ENCODE measurements around the gene FOXC1. TPM values are rescaled to one million over a fixed set of nuclear protein-coding genes. Genes with fewer than 3 reads are reported as not detected.

FOXC1 gene
- total and polyA plus RNA-seq, 2 donors from 2014 or later = 18.0 to 58.5 TPM

DNA sequence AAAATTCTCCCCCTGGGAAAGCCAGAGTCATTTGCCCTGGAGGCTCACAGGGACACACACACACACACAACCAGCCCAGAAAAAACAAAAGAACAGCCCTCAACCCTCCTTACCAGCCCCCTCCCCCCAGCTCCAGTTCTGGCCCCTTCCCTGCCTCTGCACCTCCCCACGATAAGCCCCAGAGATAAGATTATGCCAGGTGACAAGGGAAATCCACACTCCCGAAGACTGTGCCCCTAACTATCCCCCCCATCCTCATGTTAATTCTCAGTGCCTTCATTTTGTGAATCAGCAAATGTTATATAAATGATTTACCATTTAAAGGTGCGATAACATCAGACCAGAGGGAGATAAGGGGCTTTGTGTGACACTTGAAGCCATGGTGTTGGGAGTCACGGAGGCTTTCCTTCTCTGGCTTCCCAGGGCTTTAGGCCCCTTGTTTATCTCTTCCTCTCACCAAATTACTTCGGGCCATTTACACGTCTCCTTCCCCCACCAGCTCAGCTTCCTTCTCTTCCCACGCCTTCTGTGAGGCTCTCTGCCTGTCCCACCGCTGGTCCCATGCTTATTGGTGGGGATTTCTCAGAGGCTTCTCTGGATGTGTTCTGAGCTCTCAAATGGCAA, 12.5 kb upstream of the FOXC1 start:
- DNase-seq = no peak
- H3K4me3 ChIP-seq (ENCODE audit: low read length in 3 of 3) = no peak overlapping the region
- no peaks in the 10 kb centered on the region for H3K9me3 ChIP-seq (ENCODE audit: control insufficient read depth in 2 of 3, insufficient read depth in 1 of 3, low read length in 3 of 3)
- no peak overlapping the region for H3K9ac ChIP-seq (ENCODE audit: low read length in 3 of 3)
- TF ChIP-seq, protein P1, sequence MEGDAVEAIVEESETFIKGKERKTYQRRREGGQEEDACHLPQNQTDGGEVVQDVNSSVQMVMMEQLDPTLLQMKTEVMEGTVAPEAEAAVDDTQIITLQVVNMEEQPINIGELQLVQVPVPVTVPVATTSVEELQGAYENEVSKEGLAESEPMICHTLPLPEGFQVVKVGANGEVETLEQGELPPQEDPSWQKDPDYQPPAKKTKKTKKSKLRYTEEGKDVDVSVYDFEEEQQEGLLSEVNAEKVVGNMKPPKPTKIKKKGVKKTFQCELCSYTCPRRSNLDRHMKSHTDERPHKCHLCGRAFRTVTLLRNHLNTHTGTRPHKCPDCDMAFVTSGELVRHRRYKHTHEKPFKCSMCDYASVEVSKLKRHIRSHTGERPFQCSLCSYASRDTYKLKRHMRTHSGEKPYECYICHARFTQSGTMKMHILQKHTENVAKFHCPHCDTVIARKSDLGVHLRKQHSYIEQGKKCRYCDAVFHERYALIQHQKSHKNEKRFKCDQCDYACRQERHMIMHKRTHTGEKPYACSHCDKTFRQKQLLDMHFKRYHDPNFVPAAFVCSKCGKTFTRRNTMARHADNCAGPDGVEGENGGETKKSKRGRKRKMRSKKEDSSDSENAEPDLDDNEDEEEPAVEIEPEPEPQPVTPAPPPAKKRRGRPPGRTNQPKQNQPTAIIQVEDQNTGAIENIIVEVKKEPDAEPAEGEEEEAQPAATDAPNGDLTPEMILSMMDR (IDR thresholded peaks at IDR 0.05; ENCODE audit: borderline replicate concordance, extremely low read depth, insufficient read depth) = no peak
- H3K4me1 ChIP-seq (ENCODE audit: control insufficient read depth in 2 of 3, insufficient read depth in 2 of 3, low read depth in 1 of 3, low read length in 3 of 3) = peaks cover 0 to 2% (median 0%) of the 10 kb centered on the region in 3 donors
- intact Hi-C loops (cut with DNase I) = loop anchor here (10.0 kb wide), 3 partner anchors 598 to 1148 kb away; no protein-coding TSS in a partner anchor
- no peaks in the 10 kb centered on the region for H3K36me3 ChIP-seq (ENCODE audit: control insufficient read depth in 2 of 3, insufficient read depth in 3 of 3, low read length in 3 of 3)
- H3K27ac ChIP-seq (ENCODE audit: low read depth in 2 of 2, low read length in 2 of 2) = no peak overlapping the region
- peaks cover 12% of the 10 kb centered on the region for H3K27me3 ChIP-seq (ENCODE audit: control insufficient read depth, insufficient read depth, low read length)
- FAIRE-seq = no peak

DNA sequence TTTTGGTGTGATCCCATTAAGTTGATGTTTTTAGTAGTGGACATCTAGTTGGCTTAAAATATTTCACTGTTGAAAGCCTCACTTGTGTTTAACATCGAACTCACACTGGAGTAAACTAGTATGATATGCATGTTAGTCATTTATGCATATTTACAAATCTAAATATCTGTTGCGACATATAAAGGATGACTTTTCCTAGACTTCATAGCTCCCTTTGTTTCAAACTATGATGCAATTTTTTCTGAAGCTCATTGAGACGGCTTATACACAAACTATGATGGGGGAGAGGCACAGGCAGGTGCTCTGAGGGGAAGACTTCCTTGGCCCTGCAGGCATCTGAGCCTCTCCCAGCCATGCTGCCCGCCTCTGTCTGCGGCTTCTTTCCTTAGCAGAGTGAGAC, 11.8 kb upstream of the FOXC1 start:
- Histone ChIP-seq H3K4me1 (ENCODE audit: control insufficient read depth in 2 of 3, insufficient read depth in 2 of 3, low read depth in 1 of 3, low read length in 3 of 3) (peaks cover 0 to 2% (median 0%) of the 10 kb centered on the region in 3 donors), H3K27me3 (ENCODE audit: control insufficient read depth, insufficient read depth, low read length) (peaks cover 13% of the 10 kb centered on the region), H3K9ac (ENCODE audit: low read length in 3 of 3) (no peak overlapping the region), H3K27ac (ENCODE audit: low read depth in 2 of 2, low read length in 2 of 2) (no peak overlapping the region), H3K36me3 (ENCODE audit: control insufficient read depth in 2 of 3, insufficient read depth in 3 of 3, low read length in 3 of 3) (no peaks in the 10 kb centered on the region), H3K9me3 (ENCODE audit: control insufficient read depth in 2 of 3, insufficient read depth in 1 of 3, low read length in 3 of 3) (no peaks in the 10 kb centered on the region), H3K4me3 (ENCODE audit: low read length in 3 of 3) (no peak overlapping the region)
- no peak for FAIRE-seq
- DNase-seq = no peak
- intact Hi-C loops (cut with DNase I) = loop anchor here (10.0 kb wide), 3 partner anchors 597 to 1147 kb away; no protein-coding TSS in a partner anchor
- TF ChIP-seq, protein P1 (IDR thresholded peaks at IDR 0.05; ENCODE audit: borderline replicate concordance, extremely low read depth, insufficient read depth) = no peak

DNA sequence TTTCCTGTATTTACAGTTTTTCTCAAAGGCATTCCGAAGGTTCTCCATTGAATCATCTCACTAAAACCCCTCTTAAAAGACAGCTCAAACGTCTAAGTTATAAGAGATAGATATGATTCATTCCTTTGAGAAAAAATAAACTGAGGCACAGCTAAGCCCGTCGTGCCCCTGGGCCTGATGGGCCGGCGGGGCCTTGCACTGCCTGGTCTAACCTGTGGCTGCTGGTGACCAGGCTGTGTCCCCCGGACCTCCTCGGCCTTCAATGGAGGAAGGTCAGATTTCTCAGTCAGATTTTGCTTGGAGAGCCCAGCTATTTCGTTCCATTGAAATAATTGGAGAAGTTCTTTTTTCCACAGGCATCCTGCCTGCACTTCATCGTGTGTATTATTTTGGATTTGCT, 11.3 kb upstream of the FOXC1 start:
- DNase-seq = no peak
- Histone ChIP-seq H3K27me3 (ENCODE audit: control insufficient read depth, insufficient read depth, low read length) (peaks cover 15% of the 10 kb centered on the region), H3K36me3 (ENCODE audit: control insufficient read depth in 2 of 3, insufficient read depth in 3 of 3, low read length in 3 of 3) (no peaks in the 10 kb centered on the region), H3K4me1 (ENCODE audit: control insufficient read depth in 2 of 3, insufficient read depth in 2 of 3, low read depth in 1 of 3, low read length in 3 of 3) (peaks cover 0 to 2% (median 0%) of the 10 kb centered on the region in 3 donors), H3K9ac (ENCODE audit: low read length in 3 of 3) (no peak overlapping the region), H3K27ac (ENCODE audit: low read depth in 2 of 2, low read length in 2 of 2) (no peak overlapping the region), H3K9me3 (ENCODE audit: control insufficient read depth in 2 of 3, insufficient read depth in 1 of 3, low read length in 3 of 3) (no peaks in the 10 kb centered on the region), H3K4me3 (ENCODE audit: low read length in 3 of 3) (no peak overlapping the region)
- no peak for FAIRE-seq
- intact Hi-C loops (cut with DNase I) = loop anchor here (10.0 kb wide), 3 partner anchors 596 to 1146 kb away; no protein-coding TSS in a partner anchor
- TF ChIP-seq, protein P1 (IDR thresholded peaks at IDR 0.05; ENCODE audit: borderline replicate concordance, extremely low read depth, insufficient read depth) = no peak
